Stimulated activated CD8-positive, alpha-beta memory T cell treated with anti-CD3 and anti-CD28 coated beads, Interleukin-7, amount 100 ng/mL, for 48 hours (primary cell): ENCODE measurements around the gene PPEF2.

ENCODE experiments used
- DNase-seq, 2 donors: peaks; one replicate each; pipeline ENCODE4 v3.0.0-alpha.2; 2020; ENCODE audit warnings: low read depth in 1 of 2; ENCODE audit errors: extremely low read depth in 1 of 2

Gene PPEF2

GRCh38 chr4:75895744-75896314 lies 6.4 kb downstream of the PPEF2 start:
- DNase-seq = no peak

DNA sequence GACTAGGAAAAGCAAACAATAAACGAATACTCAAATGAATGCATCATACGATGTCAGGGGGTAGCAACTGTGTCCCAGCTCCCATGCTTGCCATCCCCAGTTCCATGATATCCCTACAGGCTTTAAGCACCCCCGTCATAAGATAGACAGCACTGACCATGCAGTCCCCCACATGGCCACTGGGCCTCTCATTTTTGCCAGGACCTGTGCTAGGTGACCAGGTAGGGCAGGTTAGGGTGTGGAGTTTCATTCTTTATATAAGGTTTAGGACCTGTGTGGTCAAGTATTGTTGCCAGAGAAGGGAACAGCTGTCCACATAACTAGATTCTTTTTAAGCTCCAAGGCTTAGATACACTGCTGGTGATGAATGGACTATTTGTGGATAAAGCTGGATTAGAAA lies 9.7 kb downstream of the PPEF2 start:
- DNase-seq = no peak

GRCh38 chr4:75891611-75892010 lies 10.6 kb downstream of the PPEF2 start:
- no peak for DNase-seq

DNA sequence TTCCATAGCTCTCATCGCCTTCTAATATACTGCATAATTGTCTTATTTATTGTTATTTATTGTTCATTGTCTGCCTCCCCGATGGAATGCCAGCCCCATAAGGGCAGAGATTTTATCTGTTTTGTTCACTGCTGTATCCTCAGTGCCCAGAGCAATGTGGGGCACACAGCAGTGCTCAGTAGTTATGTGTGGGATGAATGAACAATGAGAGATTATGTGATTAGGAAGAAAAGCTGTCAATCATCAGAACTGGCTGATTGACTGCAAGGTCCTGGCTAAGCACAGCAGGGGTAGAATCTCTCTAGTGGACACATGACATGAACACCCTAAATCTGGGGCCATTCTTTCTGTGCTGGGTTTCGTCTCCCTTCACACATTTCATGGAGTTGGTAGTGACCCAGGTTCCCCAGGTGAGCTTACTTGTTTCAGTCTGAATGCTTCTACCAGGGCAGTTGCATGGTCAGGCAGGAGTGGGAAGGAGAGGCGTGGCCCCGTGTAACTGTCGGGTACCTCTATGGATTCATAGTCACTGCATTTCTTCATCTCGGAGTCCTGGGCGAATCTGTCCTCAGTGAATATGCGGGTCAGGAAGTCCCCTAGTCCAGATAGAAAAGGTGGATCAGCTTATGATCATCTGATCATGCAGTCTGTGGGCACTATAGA lies 12.6 kb downstream of the PPEF2 start:
- no peak for DNase-seq

DNA sequence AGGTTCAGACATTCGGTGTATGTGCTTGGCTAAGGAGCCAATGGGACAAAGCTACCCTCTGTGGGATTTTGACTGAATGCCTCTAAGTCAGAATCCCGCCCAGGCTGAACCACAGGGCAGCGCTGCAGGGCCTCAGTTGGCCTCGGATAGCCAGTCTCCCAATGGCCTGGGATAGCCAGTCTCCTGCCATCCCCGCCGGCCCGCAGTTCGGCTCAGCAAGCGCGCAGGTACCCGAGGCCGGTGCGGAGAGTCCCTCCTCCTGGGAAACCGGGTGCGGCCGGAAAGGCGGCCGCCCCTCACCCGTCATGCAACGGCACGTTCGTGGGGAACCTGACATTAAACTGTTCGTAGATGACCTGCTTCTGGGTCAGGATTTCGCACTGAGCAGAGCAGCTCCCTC lies 16.1 kb downstream of the PPEF2 start:
- DNase-seq = no peak

- DNase-seq = no peak
These were observed 20.8 kb downstream of the PPEF2 start for GRCh38 chr4:75881476-75881875.

- no peak for DNase-seq
These were observed 22.0 kb downstream of the PPEF2 start for GRCh38 chr4:75880278-75880677.

GRCh38 chr4:75878246-75878756 lies 24.0 kb downstream of the PPEF2 start:
- DNase-seq = no peak

GRCh38 chr4:75876218-75876617 lies 26.0 kb downstream of the PPEF2 start:
- no peak for DNase-seq

GRCh38 chr4:75869100-75869499 lies 33.2 kb downstream of the PPEF2 start:
- DNase-seq = no peak

- DNase-seq = no peak
These were observed 35.1 kb downstream of the PPEF2 start for GRCh38 chr4:75867130-75867529.

GRCh38 chr4:75860606-75861005 lies 41.6 kb downstream of the PPEF2 start:
- DNase-seq = no peak

- DNase-seq = no peak
These were observed 43.5 kb downstream of the PPEF2 start for GRCh38 chr4:75858721-75859120.

DNA sequence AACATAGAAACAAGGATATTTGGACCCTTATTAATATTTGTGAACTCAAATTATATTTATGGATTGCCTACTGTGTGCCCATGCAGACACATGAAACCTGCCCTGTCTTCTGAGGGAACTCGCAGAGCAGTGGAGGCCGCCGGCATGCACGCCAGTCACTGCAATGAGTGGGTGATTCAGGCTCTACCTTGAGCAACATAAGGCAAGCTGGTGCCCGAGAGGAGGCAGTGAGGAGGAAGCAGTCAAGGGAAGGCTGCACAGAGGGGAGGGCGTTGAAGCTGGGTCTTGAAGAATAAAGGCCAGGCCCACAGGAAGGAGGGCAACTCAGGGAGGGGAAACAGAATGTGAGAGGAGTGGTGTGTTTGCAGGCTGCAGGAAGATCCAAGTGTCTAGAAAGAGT lies 52.8 kb downstream of the PPEF2 start:
- no peak for DNase-seq

DNA sequence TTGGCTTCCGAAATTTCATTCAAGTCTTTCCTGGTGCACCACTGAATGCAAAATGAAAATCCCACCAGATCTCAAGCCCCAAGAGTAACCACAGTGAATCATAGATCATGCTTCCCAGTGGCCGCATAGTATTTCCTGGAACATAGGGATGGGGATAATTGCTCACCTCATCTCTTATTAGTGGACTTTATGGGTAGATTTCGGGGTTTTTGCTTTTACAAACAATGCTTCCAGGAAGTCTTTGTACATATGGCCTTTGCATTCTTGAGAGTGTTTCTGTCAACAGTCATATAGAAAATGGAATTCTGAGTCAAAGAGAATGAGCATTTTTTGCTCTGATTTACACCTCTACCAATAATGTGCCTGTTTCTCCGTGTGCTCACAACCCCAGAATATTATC lies 53.4 kb downstream of the PPEF2 start:
- no peak for DNase-seq

DNA sequence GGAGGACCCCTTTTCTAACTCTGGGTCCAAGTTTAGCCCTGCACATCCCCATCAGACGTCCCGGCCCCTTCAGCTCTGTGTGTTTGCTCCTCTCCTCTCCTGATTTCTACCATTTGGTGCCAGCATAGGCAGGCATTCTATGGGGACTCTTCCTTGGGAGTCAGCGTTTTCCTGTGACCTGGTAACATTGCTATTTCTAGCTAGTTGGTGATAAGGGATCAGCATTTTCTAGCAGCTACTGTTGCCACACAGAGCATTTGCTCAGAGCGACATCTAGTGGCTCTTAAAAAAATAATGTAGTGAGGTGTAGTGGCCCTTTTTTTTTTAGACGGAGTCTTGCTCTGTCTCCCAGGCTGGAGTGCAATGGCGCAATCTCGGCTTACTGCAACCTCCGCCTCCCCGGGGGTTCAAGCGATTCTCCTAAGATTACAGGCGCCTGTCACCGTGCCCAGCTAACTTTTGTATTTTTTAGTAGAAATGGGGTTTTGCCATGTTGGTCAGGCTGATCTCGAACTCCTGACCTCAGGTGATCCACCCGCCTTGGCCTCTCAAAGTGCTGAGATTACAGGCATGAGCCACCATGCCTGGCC lies 54.0 kb downstream of the PPEF2 start:
- peak in 1 of 2 donors; percentile 1 for DNase-seq

- no peak for DNase-seq
These were observed 56.3 kb downstream of the PPEF2 start for GRCh38 chr4:75845992-75846391.

GRCh38 chr4:75844151-75844662 lies 58.0 kb downstream of the PPEF2 start:
- no peak for DNase-seq

DNA sequence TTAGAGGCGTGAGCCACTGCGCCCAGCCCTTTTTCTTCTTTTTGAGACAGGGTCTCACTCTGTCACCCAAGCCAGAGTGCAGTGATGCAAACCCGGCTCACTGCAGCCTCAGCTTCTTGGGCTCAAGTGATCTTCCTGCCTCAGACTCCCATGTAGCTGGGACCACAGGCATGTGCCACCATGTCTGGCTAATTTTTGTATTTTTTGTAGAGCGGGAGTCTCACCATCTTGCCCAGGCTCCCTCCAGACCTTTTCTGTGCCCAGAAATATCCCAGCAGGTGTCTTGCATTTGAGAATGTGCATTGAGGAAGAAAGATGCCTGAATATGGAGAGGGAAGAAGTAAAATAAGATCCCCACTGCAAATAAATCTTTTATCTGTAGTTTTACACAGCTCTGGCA lies 58.7 kb downstream of the PPEF2 start:
- DNase-seq = no peak

GRCh38 chr4:75841641-75842520 lies 60.4 kb downstream of the PPEF2 start:
- DNase-seq = no peak

- DNase-seq = no peak
These were observed 67.5 kb downstream of the PPEF2 start for GRCh38 chr4:75834772-75835154.
